Fibroblast of villous mesenchyme (primary cell): ENCODE data around the gene TMPRSS11E. TPM values are rescaled to one million over a fixed set of nuclear protein-coding genes. Genes with fewer than 3 reads are reported as not detected.
A peak's percentile ranks its signal among the peaks of the same experiment; 100 is the strongest.
"Not testable (repeated sequence)": the region's sequence is repeated elsewhere in the genome, so short reads cannot be mapped to it uniquely, and the experiment has no call there.

Source experiments
- DNase-seq: peaks from one replicate; pipeline ENCODE4 v3.0.0-alpha.2; 2010; ENCODE audit warnings: low read depth
- H3K4me3 ChIP-seq: 2 replicates; pipeline ENCODE4 v1.5.1; 2011; ENCODE audit warnings: low read depth, mild to moderate bottlenecking, low read length
- total RNA-seq: library from RNA; depleted of rRNA; stranded (reverse); fragments of >200 nt; gene quantifications from 2 replicates; pipeline ENCODE4 v1.2.3, GENCODE V29; 2012
- TF ChIP-seq, protein P1 (sequence below): IDR thresholded peaks from 2 replicates; pipeline ENCODE4 v1.5.1; 2012; ENCODE audit warnings: low read depth, mild to moderate bottlenecking, low read length; ENCODE audit not compliant: insufficient read depth

The TMPRSS11E gene
- total RNA-seq, 1 donor = not detected

DNA sequence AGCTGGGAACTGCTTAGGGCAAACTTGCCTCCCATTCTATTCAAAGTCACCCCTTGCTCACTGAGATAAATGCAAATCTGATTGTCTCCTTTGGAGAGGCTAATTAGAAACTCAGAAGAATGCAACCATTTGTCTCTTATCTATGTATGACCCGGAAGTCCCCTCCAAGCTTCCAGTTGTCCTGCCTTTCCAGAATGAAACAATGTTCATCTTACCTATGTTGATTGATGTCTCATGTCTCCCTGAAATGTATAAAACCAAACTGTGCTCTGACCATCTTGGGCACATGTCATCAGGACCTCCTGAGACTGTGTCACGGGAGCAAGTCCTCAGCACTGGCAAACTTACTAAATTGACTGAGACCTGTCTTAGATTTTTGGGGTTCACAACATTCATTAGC lies 37.1 kb upstream of the TMPRSS11E start:
- TF ChIP-seq, protein P1, sequence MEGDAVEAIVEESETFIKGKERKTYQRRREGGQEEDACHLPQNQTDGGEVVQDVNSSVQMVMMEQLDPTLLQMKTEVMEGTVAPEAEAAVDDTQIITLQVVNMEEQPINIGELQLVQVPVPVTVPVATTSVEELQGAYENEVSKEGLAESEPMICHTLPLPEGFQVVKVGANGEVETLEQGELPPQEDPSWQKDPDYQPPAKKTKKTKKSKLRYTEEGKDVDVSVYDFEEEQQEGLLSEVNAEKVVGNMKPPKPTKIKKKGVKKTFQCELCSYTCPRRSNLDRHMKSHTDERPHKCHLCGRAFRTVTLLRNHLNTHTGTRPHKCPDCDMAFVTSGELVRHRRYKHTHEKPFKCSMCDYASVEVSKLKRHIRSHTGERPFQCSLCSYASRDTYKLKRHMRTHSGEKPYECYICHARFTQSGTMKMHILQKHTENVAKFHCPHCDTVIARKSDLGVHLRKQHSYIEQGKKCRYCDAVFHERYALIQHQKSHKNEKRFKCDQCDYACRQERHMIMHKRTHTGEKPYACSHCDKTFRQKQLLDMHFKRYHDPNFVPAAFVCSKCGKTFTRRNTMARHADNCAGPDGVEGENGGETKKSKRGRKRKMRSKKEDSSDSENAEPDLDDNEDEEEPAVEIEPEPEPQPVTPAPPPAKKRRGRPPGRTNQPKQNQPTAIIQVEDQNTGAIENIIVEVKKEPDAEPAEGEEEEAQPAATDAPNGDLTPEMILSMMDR = no peak
- H3K4me3 ChIP-seq = no peak overlapping the region

DNA sequence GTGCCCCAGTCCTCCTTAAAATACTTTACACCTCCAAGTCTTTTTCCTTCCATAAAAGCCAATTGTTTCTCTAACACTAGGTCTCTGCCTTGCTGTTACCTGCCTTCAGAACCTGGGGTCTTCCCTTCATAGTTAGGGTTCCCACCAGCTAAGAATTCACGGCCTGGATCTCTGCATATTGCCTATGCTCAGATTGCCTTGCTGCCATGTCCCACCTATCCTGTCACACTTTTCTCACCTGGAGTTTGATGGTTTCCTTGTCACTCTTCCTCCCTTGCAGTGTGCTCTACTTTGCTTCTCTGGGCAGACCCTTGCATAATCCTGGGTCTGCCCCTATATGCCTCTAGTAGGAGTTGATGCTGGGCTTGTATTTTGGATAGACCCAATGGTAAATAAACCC lies 36.6 kb upstream of the TMPRSS11E start:
- TF ChIP-seq, protein P1 = no peak
- no peak overlapping the region for H3K4me3 ChIP-seq
- DNase-seq = no peak

More for the DNA sequence above, 37.1 kb upstream of the TMPRSS11E start:
- DNase-seq = no peak

DNA sequence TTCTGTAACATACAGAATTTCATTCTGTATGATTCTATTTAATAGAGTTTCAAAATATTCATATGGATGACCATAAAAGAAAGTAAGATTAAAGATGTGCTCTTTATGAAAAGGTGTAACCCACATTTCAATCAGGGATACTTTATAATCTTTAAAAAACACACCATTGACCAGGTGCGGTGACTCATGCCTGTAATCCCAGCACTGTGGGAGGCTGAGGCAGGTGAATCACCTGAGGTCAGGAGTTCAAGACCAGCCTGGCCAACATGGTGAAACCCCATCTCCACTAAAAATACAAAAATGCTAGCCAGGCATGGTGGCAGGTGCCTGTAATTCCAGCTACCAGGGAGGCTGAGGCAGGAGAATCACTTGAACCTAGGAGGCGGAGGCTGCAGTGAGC lies 35.2 kb upstream of the TMPRSS11E start:
- H3K4me3 ChIP-seq, DNase-seq: not testable (repeated sequence)

DNA sequence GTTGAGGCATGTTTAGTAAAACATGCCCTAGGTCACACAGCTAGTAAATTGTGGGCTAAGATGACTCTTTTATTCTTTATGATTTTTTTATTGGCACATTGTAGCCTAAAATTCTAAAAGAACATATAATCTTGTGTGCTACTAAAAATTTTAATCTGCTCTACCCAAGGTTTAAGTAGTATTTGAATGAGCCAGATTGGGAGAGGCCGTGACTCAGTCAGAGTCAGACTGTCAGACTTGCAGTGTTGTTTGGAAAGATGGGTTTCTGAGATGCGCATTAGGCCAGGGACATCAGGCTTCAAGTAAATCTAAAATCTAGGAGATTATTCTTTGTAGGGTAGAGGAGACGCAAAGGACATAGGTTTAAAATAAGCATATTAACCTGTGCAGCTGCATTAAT lies 30.7 kb upstream of the TMPRSS11E start:
- H3K4me3 ChIP-seq = no peak overlapping the region
- peak; percentile 16 for DNase-seq
- TF ChIP-seq, protein P1 = no peak

DNA sequence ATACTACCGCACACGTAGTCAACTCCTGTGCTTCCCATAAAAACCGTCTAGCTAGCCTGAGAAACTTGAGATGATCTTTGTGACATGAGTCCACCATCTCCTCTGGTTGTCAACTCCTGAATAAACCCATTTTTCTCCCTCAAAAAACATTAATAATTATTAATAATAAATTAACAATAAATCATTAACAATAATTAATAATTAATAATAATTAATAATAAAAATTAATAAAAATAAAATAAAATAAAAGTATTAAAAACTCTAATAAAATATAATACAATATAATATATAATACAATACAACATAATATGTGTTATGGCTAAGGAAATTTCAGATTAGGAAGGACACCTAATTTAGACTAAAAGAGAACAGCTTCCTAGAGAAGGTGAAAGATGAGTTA lies 20.7 kb upstream of the TMPRSS11E start:
- TF ChIP-seq, protein P1 = no peak
- DNase-seq = no peak

DNA sequence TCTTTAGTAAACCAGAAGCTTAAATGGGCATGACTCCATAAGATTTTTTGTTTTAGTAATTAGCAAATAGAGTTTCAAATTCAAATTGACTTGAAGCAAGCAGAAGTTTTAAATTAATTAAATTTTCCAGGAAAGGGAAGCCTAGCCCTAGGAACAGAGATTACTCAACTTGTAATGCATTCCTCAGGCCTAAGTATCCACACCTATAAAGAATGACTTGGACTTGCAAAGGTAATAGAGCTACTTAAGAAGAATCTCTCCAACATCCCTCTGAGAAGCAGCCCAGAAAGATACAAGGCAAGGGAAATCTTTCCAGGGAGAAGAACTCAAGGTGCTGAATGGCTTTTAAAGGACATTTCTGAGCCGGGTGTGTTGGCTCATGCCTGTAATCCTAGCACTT lies 16.9 kb upstream of the TMPRSS11E start:
- no peak for DNase-seq
- TF ChIP-seq, protein P1 = no peak
- H3K4me3 ChIP-seq = no peak overlapping the region

More for the DNA sequence above, 20.7 kb upstream of the TMPRSS11E start:
- H3K4me3 ChIP-seq = no peak overlapping the region

DNA sequence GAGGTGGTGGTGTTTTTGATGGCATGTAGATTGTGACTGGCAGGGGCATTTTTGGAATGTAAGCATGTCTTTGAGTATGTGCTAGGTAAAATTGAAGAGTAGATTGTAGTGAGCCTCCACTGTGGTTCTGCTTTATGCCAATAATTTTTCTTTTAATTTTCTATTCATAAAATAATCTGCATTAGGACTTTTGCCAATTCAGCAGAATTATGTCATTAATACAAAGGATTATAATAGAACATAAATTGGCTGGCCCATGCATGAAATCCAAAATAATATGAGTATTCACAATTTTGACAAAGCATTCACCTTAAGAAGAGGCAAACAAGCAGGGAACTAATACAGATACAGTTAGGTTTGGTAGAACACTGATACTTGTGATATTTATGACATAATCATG lies 14.9 kb upstream of the TMPRSS11E start:
- H3K4me3 ChIP-seq = no peak overlapping the region
- TF ChIP-seq, protein P1 = no peak
- DNase-seq = no peak
